OCI-LY7 (cell line): ENCODE measurements around the gene RARB. TPM values are rescaled to one million over a fixed set of nuclear protein-coding genes. Genes with fewer than 3 reads are reported as not detected.

ENCODE experiments used
- BruUV-seq: library from RNA; stranded (reverse); fragments of 400-500 nt; replicated peaks from 2 replicates; lab custom pipeline; 2021; lab: Mats Ljungman, UMichigan
- CTCF ChIA-PET: fragments of 300-600 bp; sonication (Branson Sonifier 250); formaldehyde crosslinking; loops from one replicate; lab custom pipeline; 2022; ENCODE audit warnings: antibody characterized with exemption; ENCODE audit not compliant: unreplicated experiment; lab: Charles Lee
- POLR2A ChIA-PET: fragments of 300-600 bp; sonication (Branson Sonifier 250); formaldehyde crosslinking; loops from one replicate; lab custom pipeline; 2022; ENCODE audit warnings: antibody characterized with exemption; lab: Charles Lee
- DNase-seq: peaks from one replicate; pipeline ENCODE4 v3.0.0-alpha.2; 2015; ENCODE audit warnings: low spot score
- H2AFZ ChIP-seq: fragments of 200-600 bp; sonication (generic), shearing (Covaris generic); 2 replicates; pipeline ENCODE4 v1.6.1; 2014; ENCODE audit warnings: mild to moderate bottlenecking, antibody characterized with exemption, low read length, moderate library complexity
- H3K27ac ChIP-seq: fragments of 200-600 bp; sonication (generic); 2 replicates; pipeline ENCODE4 v1.5.1; 2014; ENCODE audit warnings: mixed run types, low read depth, mild to moderate bottlenecking, moderate library complexity, low read length, inconsistent platforms; ENCODE audit not compliant: poor library complexity, severe bottlenecking
- H3K36me3 ChIP-seq: fragments of 200-600 bp; sonication (generic); 2 replicates; pipeline ENCODE4 v1.6.1; 2014; ENCODE audit warnings: mild to moderate bottlenecking, antibody characterized with exemption, low read length, moderate library complexity, mixed read lengths; ENCODE audit not compliant: insufficient read depth
- H3K4me1 ChIP-seq: fragments of 200-600 bp; sonication (generic); 2 replicates; pipeline ENCODE4 v1.5.1; 2014; ENCODE audit warnings: mild to moderate bottlenecking, low read length; ENCODE audit not compliant: insufficient read depth, poor library complexity, severe bottlenecking
- H3K4me2 ChIP-seq: fragments of 200-600 bp; sonication (generic); 2 replicates; pipeline ENCODE4 v1.6.1; 2014; ENCODE audit warnings: mild to moderate bottlenecking, low read length
- H3K4me3 ChIP-seq: fragments of 200-600 bp; sonication (generic); 2 replicates; pipeline ENCODE4 v1.5.1; 2014; ENCODE audit warnings: mild to moderate bottlenecking, low read depth, low read length; ENCODE audit not compliant: poor library complexity, severe bottlenecking
- H3K79me2 ChIP-seq: fragments of 200-600 bp; sonication (generic); 2 replicates; pipeline ENCODE4 v1.6.1; 2016; ENCODE audit warnings: low read depth, mild to moderate bottlenecking, low read length, moderate library complexity, mixed read lengths; ENCODE audit not compliant: insufficient read depth
- H3K9me2 ChIP-seq: fragments of 200-600 bp; sonication (generic); 2 replicates; pipeline ENCODE4 v1.6.1; 2016; ENCODE audit warnings: mild to moderate bottlenecking, low read length, mixed read lengths; ENCODE audit not compliant: insufficient read depth
- H3K9me3 ChIP-seq: fragments of 200-600 bp; sonication (generic); 2 replicates; pipeline ENCODE4 v1.6.1; 2014; ENCODE audit warnings: mild to moderate bottlenecking, mixed run types, low read length, mixed read lengths
- H4K20me1 ChIP-seq: fragments of 200-600 bp; sonication (generic); 2 replicates; pipeline ENCODE4 v1.6.1; 2014; ENCODE audit warnings: mild to moderate bottlenecking, antibody characterized with exemption, low read length, moderate library complexity, mixed read lengths; ENCODE audit not compliant: insufficient read depth
- EZH2phosphoT487 ChIP-seq: fragments of 200-600 bp; sonication (generic); IDR thresholded peaks from 2 replicates; pipeline ENCODE4 v1.6.1; 2018; ENCODE audit warnings: low read depth, borderline replicate concordance, mild to moderate bottlenecking, mixed run types, antibody characterized with exemption, low read length, moderate library complexity, mixed read lengths
- intact Hi-C: fragments of 100-400 bp; cut with micrococcal nuclease; formaldehyde crosslinking; loops from one replicate; pipeline ENCODE4 v1.10.0; 2022; ENCODE audit not compliant: unreplicated experiment
- total RNA-seq, 2 experiments: library from RNA; depleted of rRNA in 1 of 2; stranded (reverse); fragments of >200 nt in 1 of 2; shearing (Covaris generic) in 1 of 2; gene quantifications; 2 replicates each; pipeline ENCODE4 v1.2.3, GENCODE V29; 2014 to 2022
- TF ChIP-seq, protein P1 (sequence below): fragments of 200-600 bp; sonication (generic); conservative IDR thresholded peaks from 2 replicates; pipeline ENCODE4 v1.5.1; 2014; ENCODE audit warnings: mild to moderate bottlenecking, antibody characterized with exemption, low read length, moderate library complexity, mixed read lengths

Gene RARB
- total RNA-seq, 2 experiments from 2014 or later: not detected

DNA sequence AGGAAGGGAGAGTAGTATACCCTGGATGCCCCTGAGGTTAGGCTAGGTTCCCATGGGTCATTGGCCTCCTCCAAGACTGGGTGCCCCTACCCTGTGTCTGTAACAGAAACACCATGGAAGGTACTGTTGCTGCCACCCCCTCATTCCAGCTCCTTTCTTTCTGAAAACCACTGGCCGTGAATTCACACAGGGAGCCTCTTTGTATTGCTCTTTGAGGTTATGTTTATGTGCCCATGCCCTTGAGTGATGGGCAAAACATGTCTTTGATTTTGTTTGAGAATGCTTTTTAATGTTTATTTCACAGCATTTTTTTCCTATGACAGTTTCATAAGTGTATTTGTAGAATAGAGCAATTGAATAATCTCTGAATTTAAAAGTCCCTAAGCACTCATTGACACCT lies 79.7 kb downstream of the RARB start:
- no peaks in the 10 kb centered on the region for H3K9me3 ChIP-seq
- BruUV-seq: no TSS peak
- intact Hi-C loops: no loop called here
- H2AFZ ChIP-seq: no peak overlapping the region
- H3K4me1 ChIP-seq: no peaks in the 10 kb centered on the region
- H3K27ac ChIP-seq: no peak overlapping the region
- no peak overlapping the region for H3K4me2 ChIP-seq
- POLR2A ChIA-PET: interaction anchor here (0.5 to 1.2 kb wide), 3 partner anchors 11 to 24 kb away, joined by 3 to 4 read pairs (median 4); no protein-coding TSS in a partner anchor
- no peaks in the 10 kb centered on the region for H3K79me2 ChIP-seq
- H4K20me1 ChIP-seq: no peaks in the 10 kb centered on the region
- H3K9me2 ChIP-seq: no peaks in the 10 kb centered on the region
- no peak for TF ChIP-seq EZH2phosphoT487
- TF ChIP-seq, protein P1, sequence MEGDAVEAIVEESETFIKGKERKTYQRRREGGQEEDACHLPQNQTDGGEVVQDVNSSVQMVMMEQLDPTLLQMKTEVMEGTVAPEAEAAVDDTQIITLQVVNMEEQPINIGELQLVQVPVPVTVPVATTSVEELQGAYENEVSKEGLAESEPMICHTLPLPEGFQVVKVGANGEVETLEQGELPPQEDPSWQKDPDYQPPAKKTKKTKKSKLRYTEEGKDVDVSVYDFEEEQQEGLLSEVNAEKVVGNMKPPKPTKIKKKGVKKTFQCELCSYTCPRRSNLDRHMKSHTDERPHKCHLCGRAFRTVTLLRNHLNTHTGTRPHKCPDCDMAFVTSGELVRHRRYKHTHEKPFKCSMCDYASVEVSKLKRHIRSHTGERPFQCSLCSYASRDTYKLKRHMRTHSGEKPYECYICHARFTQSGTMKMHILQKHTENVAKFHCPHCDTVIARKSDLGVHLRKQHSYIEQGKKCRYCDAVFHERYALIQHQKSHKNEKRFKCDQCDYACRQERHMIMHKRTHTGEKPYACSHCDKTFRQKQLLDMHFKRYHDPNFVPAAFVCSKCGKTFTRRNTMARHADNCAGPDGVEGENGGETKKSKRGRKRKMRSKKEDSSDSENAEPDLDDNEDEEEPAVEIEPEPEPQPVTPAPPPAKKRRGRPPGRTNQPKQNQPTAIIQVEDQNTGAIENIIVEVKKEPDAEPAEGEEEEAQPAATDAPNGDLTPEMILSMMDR: no peak
- no peak for DNase-seq
- H3K4me3 ChIP-seq: no peak overlapping the region
- no peaks in the 10 kb centered on the region for H3K36me3 ChIP-seq
- CTCF ChIA-PET: no interaction called here

DNA sequence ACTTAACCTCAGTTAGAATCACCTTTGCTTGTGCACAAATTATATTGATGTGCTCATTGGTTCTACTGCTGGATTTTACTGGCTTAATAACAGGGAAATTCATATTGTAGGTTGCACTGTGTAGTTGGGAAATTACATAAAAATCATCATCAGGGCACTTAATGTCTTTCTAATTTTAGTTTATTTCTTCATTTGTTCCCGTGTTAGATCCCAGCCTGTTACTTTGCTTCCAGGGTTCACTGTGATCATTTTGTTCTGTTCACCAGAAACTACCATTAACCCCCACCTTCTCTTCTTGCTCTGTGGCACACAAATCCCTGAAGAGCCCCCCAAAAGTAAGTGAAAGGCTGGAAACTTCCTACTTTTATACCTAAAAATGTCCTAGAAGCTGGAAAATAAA lies 80.4 kb downstream of the RARB start:
- CTCF ChIA-PET: no interaction called here
- no peak overlapping the region for H2AFZ ChIP-seq
- no peaks in the 10 kb centered on the region for H3K9me2 ChIP-seq
- no peaks in the 10 kb centered on the region for H3K9me3 ChIP-seq
- no peaks in the 10 kb centered on the region for H3K79me2 ChIP-seq
- TF ChIP-seq, protein P1: no peak
- no peak for TF ChIP-seq EZH2phosphoT487
- intact Hi-C loops: no loop called here
- no peak overlapping the region for H3K4me2 ChIP-seq
- H3K27ac ChIP-seq: no peak overlapping the region
- DNase-seq: no peak
- BruUV-seq: no TSS peak
- H3K4me3 ChIP-seq: no peak overlapping the region
- POLR2A ChIA-PET: interaction anchor here (1.1 kb wide), 1 partner anchor 11 kb away, joined by 4 read pairs; no protein-coding TSS in a partner anchor
- H3K36me3 ChIP-seq: no peaks in the 10 kb centered on the region
- H4K20me1 ChIP-seq: no peaks in the 10 kb centered on the region
- H3K4me1 ChIP-seq: no peaks in the 10 kb centered on the region

DNA sequence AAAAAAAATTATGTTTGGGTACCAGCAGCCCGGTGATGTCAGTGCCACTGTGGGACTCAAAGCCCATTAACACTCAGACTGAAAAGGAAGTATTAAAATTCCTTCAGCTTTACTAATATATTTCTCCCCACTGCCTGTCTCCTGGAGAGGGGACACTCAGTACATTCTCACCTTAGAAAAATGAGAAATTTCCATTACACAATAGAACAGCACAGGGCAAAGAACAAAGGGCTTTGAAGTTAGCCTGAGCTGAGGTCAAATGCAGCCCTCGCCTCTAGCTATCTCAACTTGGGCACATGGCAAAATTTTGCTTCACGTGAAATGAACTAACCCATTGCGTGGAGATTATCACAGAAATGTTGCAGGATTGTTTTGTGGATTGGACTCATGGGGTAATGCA lies 80.8 kb downstream of the RARB start:
- no peaks in the 10 kb centered on the region for H3K79me2 ChIP-seq
- no peak overlapping the region for H2AFZ ChIP-seq
- H3K27ac ChIP-seq: no peak overlapping the region
- POLR2A ChIA-PET: interaction anchor here (1.1 kb wide), 2 partner anchors 10 to 12 kb away, joined by 3 to 4 read pairs; no protein-coding TSS in a partner anchor
- DNase-seq: no peak
- H4K20me1 ChIP-seq: no peaks in the 10 kb centered on the region
- no peaks in the 10 kb centered on the region for H3K9me2 ChIP-seq
- no peak overlapping the region for H3K4me2 ChIP-seq
- H3K36me3 ChIP-seq: no peaks in the 10 kb centered on the region
- intact Hi-C loops: no loop called here
- TF ChIP-seq, protein P1: no peak
- no peak for TF ChIP-seq EZH2phosphoT487
- no TSS peak for BruUV-seq
- H3K4me1 ChIP-seq: no peaks in the 10 kb centered on the region
- H3K9me3 ChIP-seq: no peaks in the 10 kb centered on the region
- CTCF ChIA-PET: no interaction called here
- H3K4me3 ChIP-seq: no peak overlapping the region
